OCI-LY3 (cell line): ENCODE results near the gene PLSCR1.

Experiments used
- H2AFZ ChIP-seq: fragments of 200-600, 300-600 bp; shearing (Covaris generic); 2 replicates; pipeline ENCODE4 v1.6.0; 2014; ENCODE audit warnings: antibody characterized with exemption, low read depth, low read length
- H3K27ac ChIP-seq: fragments of 200-600, 300-600 bp; sonication (generic); 2 replicates; pipeline ENCODE4 v1.5.1; 2014; ENCODE audit warnings: mild to moderate bottlenecking, low read length, moderate library complexity, mixed read lengths
- H3K27me3 ChIP-seq: fragments of 200-600, 300-600 bp; sonication (generic); 2 replicates; pipeline ENCODE4 v1.6.1; 2014; ENCODE audit warnings: low read depth, low read length, mixed read lengths
- H3K36me3 ChIP-seq: fragments of 200-600, 300-600 bp; sonication (generic); replicated peaks from 2 replicates; pipeline ENCODE3; 2014; ENCODE audit warnings: low read depth, low read length, mixed read lengths
- H3K4me1 ChIP-seq: fragments of 300-600, 200-600 bp; sonication (generic); 2 replicates; pipeline ENCODE4 v1.6.1; 2014; ENCODE audit warnings: low read length, mixed read lengths
- H3K4me2 ChIP-seq: fragments of 200-600, 300-600 bp; sonication (generic); 2 replicates; pipeline ENCODE4 v1.6.1; 2014; ENCODE audit warnings: low read length, mixed read lengths
- H3K4me3 ChIP-seq: fragments of 300-600, 200-600 bp; sonication (generic); 2 replicates; pipeline ENCODE4 v1.5.1; 2014; ENCODE audit warnings: antibody characterized with exemption, mild to moderate bottlenecking, low read length, moderate library complexity
- H3K79me2 ChIP-seq: fragments of 300-600, 200-600 bp; shearing (Covaris generic); 2 replicates; pipeline ENCODE4 v1.6.1; 2014; ENCODE audit warnings: mild to moderate bottlenecking, low read length, mixed read lengths
- H3K9ac ChIP-seq: fragments of 300-600, 200-600 bp; shearing (Covaris generic); 2 replicates; pipeline ENCODE4 v1.6.0; 2014; ENCODE audit warnings: mild to moderate bottlenecking, low read length, moderate library complexity
- H3K9me3 ChIP-seq: fragments of 200-600, 300-600 bp; shearing (Covaris generic); 2 replicates; pipeline ENCODE4 v1.6.1; 2014; ENCODE audit warnings: low read length, mixed read lengths; ENCODE audit not compliant: insufficient read depth
- H4K20me1 ChIP-seq: fragments of 200-600, 300-600 bp; sonication (generic); 2 replicates; pipeline ENCODE4 v1.6.1; 2016; ENCODE audit warnings: low read length, mixed read lengths; ENCODE audit not compliant: insufficient read depth
- CTCF ChIP-seq: fragments of 200-600, 300-600 bp; sonication (generic); IDR thresholded peaks from 2 replicates; pipeline ENCODE4 v1.5.1; 2014; ENCODE audit warnings: antibody characterized with exemption, low read length, low read depth
- EZH2phosphoT487 ChIP-seq: fragments of 200-600 bp; shearing (Covaris generic); IDR thresholded peaks from 2 replicates; pipeline ENCODE4 v1.6.1; 2018; ENCODE audit warnings: antibody characterized with exemption, mixed run types, low read depth

PLSCR1 gene

GRCh38 chr3:146577662-146578061 is 33.3 kb upstream of the PLSCR1 start:
- H3K9ac ChIP-seq = no peak overlapping the region
- H3K4me1 ChIP-seq = peaks cover 21% of the 10 kb centered on the region
- no peak overlapping the region for H2AFZ ChIP-seq
- H3K27ac ChIP-seq = no peak overlapping the region
- no peak overlapping the region for H3K4me2 ChIP-seq
- H3K36me3 ChIP-seq = peaks cover 6% of the 10 kb centered on the region
- no peaks in the 10 kb centered on the region for H4K20me1 ChIP-seq
- no peaks in the 10 kb centered on the region for H3K79me2 ChIP-seq
- peaks cover 3% of the 10 kb centered on the region; the same call in 1 of the 2 replicates for H3K9me3 ChIP-seq
- H3K27me3 ChIP-seq = no peaks in the 10 kb centered on the region
- H3K4me3 ChIP-seq = no peak overlapping the region
- TF ChIP-seq CTCF = peak; percentile 71
- TF ChIP-seq EZH2phosphoT487 = no peak

DNA sequence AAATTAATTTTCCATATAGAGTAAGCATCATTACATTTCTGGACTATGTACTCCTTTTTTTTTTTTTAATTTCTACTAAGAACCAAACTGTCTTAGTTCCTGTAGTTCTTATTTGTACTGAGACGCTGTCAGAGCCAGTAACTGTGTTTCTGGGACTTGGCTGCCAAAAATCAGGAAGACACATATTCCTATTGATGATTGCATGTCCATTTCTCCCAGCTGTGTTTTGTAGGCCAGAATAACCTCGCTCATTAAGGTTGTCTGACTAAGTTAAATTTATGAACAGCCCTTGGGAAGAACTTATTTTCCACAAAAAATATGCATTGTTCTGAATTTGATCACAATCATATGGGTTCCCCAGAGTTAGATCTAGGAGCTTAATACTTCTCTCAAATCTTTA is 31.2 kb upstream of the PLSCR1 start:
- no peak overlapping the region for H3K4me2 ChIP-seq
- 0 out of 2 replicates have a peak, but pooled peaks cover 7% of the 10 kb centered on the region for H3K4me1 ChIP-seq
- H4K20me1 ChIP-seq = no peaks in the 10 kb centered on the region
- H3K27ac ChIP-seq = no peak overlapping the region
- no peaks in the 10 kb centered on the region for H3K27me3 ChIP-seq
- H3K9ac ChIP-seq = no peak overlapping the region
- no peak overlapping the region for H2AFZ ChIP-seq
- no peaks in the 10 kb centered on the region for H3K79me2 ChIP-seq
- no peaks in the 10 kb centered on the region for H3K36me3 ChIP-seq
- TF ChIP-seq CTCF (no peak), EZH2phosphoT487 (no peak)
- no peaks in the 10 kb centered on the region for H3K9me3 ChIP-seq
- H3K4me3 ChIP-seq = no peak overlapping the region

GRCh38 chr3:146574173-146574572 is 29.8 kb upstream of the PLSCR1 start:
- no peak overlapping the region for H3K4me3 ChIP-seq
- H3K9ac ChIP-seq = no peak overlapping the region
- H3K27ac ChIP-seq = no peak overlapping the region
- H3K4me2 ChIP-seq = no peak overlapping the region
- TF ChIP-seq EZH2phosphoT487 (no peak), CTCF (no peak)
- no peaks in the 10 kb centered on the region for H3K27me3 ChIP-seq
- H3K4me1 ChIP-seq = 0 out of 2 replicates have a peak, but pooled peaks cover 7% of the 10 kb centered on the region
- no peaks in the 10 kb centered on the region for H4K20me1 ChIP-seq
- H3K36me3 ChIP-seq = no peaks in the 10 kb centered on the region
- no peak overlapping the region for H2AFZ ChIP-seq
- no peaks in the 10 kb centered on the region for H3K79me2 ChIP-seq
- H3K9me3 ChIP-seq = no peaks in the 10 kb centered on the region

DNA sequence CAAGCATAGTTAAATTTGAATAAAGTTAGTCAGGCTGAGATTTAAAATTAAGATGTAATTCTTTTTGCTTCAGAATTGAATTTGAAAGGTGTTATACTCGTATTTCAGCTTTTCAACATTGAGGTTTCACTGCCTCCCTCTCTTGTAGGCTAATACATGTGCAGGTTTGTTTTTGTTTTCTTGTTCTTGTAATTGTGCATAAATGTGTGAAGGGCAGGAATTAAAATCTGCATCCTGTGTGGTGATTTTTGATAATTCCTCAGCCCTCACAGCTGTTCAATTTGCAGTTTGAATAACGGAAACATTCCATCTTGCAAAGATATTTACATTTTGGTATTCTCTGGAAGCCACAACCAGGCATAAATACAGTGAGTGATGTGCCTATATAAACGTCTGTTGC is 24.9 kb upstream of the PLSCR1 start:
- Histone ChIP-seq H3K9me3 (no peaks in the 10 kb centered on the region), H3K4me3 (no peak overlapping the region), H4K20me1 (no peaks in the 10 kb centered on the region), H3K4me1 (no peaks in the 10 kb centered on the region), H3K27ac (no peak overlapping the region), H3K36me3 (no peaks in the 10 kb centered on the region), H2AFZ (no peak overlapping the region), H3K27me3 (no peaks in the 10 kb centered on the region), H3K79me2 (no peaks in the 10 kb centered on the region), H3K4me2 (no peak overlapping the region), H3K9ac (no peak overlapping the region)
- no peak for TF ChIP-seq EZH2phosphoT487
- TF ChIP-seq CTCF = no peak
